Ishikawa (cell line): ENCODE measurements around the gene ACTBL2.

Experiments used
- CEBPB ChIP-seq: IDR thresholded peaks from 2 replicates; pipeline ENCODE4 v1.6.1; 2012
- CREB1 ChIP-seq: IDR thresholded peaks from 2 replicates; pipeline ENCODE4 v1.6.1; 2012; ENCODE audit warnings: low read depth
- EP300 ChIP-seq: IDR thresholded peaks from 2 replicates; pipeline ENCODE4 v1.6.1; 2012; ENCODE audit warnings: borderline replicate concordance
- FOXM1 ChIP-seq: IDR thresholded peaks from 2 replicates; pipeline ENCODE4 v1.6.1; 2012; ENCODE audit warnings: low read depth, borderline replicate concordance
- NFIC ChIP-seq: IDR thresholded peaks from 2 replicates; pipeline ENCODE4 v1.6.1; 2012
- RAD21 ChIP-seq: IDR thresholded peaks from 2 replicates; pipeline ENCODE4 v1.6.1; 2012; ENCODE audit warnings: low read depth
- TCF12 ChIP-seq: IDR thresholded peaks from 2 replicates; pipeline ENCODE4 v1.6.1; 2012; ENCODE audit warnings: low read depth
- TEAD4 ChIP-seq: IDR thresholded peaks from 2 replicates; pipeline ENCODE4 v1.6.1; 2012
- YY1 ChIP-seq: IDR thresholded peaks from 2 replicates; pipeline ENCODE4 v1.6.1; 2012; ENCODE audit warnings: low read depth
- ZBTB7A ChIP-seq: IDR thresholded peaks from 2 replicates; pipeline ENCODE4 v1.6.1; 2012; ENCODE audit warnings: low read depth
- TF ChIP-seq, protein P1 (sequence below): IDR thresholded peaks from 2 replicates; pipeline ENCODE4 v1.6.1; 2012; ENCODE audit warnings: low read depth, mild to moderate bottlenecking
- TF ChIP-seq, protein P2 (sequence below): IDR thresholded peaks from 2 replicates; pipeline ENCODE4 v1.6.1; 2012
- TF ChIP-seq, protein P3 (sequence below): IDR thresholded peaks from 2 replicates; pipeline ENCODE4 v1.6.1; 2012

DNA sequence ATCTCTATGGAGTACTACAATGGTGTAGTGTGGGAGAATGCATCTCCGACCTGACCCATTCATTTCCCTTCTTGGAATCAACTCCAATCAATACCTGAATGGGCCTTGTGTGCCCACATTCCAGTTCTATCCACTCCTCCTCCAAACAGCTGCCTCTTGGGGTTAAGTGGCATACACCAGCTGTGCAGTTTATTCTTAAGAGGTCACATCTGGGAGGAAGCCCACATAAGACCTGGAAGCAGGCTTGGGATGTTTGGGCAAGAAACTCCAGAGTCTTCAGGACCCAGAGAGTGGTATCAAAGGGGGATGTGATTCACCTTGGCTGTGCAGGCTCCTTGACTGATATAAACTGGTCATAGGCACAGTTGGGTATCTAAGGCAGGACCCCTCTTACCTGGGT is 46.0 kb downstream of the ACTBL2 start:
- TF ChIP-seq, protein P1, sequence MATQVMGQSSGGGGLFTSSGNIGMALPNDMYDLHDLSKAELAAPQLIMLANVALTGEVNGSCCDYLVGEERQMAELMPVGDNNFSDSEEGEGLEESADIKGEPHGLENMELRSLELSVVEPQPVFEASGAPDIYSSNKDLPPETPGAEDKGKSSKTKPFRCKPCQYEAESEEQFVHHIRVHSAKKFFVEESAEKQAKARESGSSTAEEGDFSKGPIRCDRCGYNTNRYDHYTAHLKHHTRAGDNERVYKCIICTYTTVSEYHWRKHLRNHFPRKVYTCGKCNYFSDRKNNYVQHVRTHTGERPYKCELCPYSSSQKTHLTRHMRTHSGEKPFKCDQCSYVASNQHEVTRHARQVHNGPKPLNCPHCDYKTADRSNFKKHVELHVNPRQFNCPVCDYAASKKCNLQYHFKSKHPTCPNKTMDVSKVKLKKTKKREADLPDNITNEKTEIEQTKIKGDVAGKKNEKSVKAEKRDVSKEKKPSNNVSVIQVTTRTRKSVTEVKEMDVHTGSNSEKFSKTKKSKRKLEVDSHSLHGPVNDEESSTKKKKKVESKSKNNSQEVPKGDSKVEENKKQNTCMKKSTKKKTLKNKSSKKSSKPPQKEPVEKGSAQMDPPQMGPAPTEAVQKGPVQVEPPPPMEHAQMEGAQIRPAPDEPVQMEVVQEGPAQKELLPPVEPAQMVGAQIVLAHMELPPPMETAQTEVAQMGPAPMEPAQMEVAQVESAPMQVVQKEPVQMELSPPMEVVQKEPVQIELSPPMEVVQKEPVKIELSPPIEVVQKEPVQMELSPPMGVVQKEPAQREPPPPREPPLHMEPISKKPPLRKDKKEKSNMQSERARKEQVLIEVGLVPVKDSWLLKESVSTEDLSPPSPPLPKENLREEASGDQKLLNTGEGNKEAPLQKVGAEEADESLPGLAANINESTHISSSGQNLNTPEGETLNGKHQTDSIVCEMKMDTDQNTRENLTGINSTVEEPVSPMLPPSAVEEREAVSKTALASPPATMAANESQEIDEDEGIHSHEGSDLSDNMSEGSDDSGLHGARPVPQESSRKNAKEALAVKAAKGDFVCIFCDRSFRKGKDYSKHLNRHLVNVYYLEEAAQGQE: no peak
- TF ChIP-seq FOXM1 (no peak), CREB1 (no peak), TCF12 (no peak), YY1 (no peak), ZBTB7A (no peak), EP300 (no peak), NFIC (no peak), RAD21 (no peak), CEBPB (no peak), TEAD4 (no peak)
- TF ChIP-seq, protein P2, sequence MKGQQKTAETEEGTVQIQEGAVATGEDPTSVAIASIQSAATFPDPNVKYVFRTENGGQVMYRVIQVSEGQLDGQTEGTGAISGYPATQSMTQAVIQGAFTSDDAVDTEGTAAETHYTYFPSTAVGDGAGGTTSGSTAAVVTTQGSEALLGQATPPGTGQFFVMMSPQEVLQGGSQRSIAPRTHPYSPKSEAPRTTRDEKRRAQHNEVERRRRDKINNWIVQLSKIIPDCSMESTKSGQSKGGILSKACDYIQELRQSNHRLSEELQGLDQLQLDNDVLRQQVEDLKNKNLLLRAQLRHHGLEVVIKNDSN: no peak
- TF ChIP-seq, protein P3, sequence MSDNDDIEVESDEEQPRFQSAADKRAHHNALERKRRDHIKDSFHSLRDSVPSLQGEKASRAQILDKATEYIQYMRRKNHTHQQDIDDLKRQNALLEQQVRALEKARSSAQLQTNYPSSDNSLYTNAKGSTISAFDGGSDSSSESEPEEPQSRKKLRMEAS: no peak
